K562 (cell line): ENCODE results near the gene COPS6. TPM values are rescaled to one million over a fixed set of nuclear protein-coding genes. Genes with fewer than 3 reads are reported as not detected.
A peak's percentile ranks its signal among the peaks of the same experiment; 100 is the strongest.

ENCODE experiments used
- CSDE1 ChIP-seq, 2 experiments: fragments of 450-650 bp; IDR thresholded peaks; 2 replicates each; pipeline ENCODE4 v1.6.1; 2016; ENCODE audit warnings: mild to moderate bottlenecking in 1 of 2
- ZFP36 ChIP-seq: fragments of 150-350 bp; IDR thresholded peaks from 2 replicates; pipeline ENCODE4 v1.6.1; 2018; ENCODE audit warnings: low read length, low read depth; ENCODE audit not compliant: partially characterized antibody
- ZNF407 ChIP-seq: fragments of 450-650 bp; IDR thresholded peaks from 2 replicates; pipeline ENCODE4 v1.6.1; 2016; ENCODE audit warnings: low read depth
- polyA plus RNA-seq, 8 experiments: library from polyadenylated mRNA; depleted of rRNA in 4 of 8; stranded (reverse) in 5 of 8; unstranded in 3 of 8; fragments of >200 nt; fragmentation: Nextera tagmentation in 2 of 8; fragmentation: Illumina TruSeq in 1 of 8; extraction: Ambion mirVana in 2 of 8; extraction: Trizol in 1 of 8; gene quantifications; 2 replicates each; pipeline versions ENCODE4 v1.2.1 to v1.2.3, GENCODE V29; 2011 to 2014; ENCODE audit warnings: inconsistent platforms in 1 of 8, missing spikeins in 1 of 8
- total RNA-seq, 7 experiments: library from RNA; depleted of rRNA in 6 of 7; stranded (reverse); fragments of >200 nt in 6 of 7; fragmentation: Illumina TruSeq in 2 of 7; extraction: Trizol in 2 of 7; gene quantifications; 2 replicates each; pipeline versions ENCODE4 v1.2.1 to v1.2.3, GENCODE V29; 2011 to 2021; ENCODE audit warnings: low replicate concordance in 1 of 7

Gene COPS6
- total and polyA plus RNA-seq, 9 of the 15 experiments (the other 6 are each of a cell fraction or from before 2014, with no cell fraction given): 63.0 to 331 (median 168) TPM

GRCh38 chr7:100061518-100062193, 27.1 kb upstream of the COPS6 start (continued):
- peak; percentile 49; the same call in 1 of the 2 replicates for TF ChIP-seq ZNF407
- peak; percentile 23 for TF ChIP-seq ZFP36
- TF ChIP-seq CSDE1 (IDR thresholded peaks at IDR 0.05): no peak
